Bronchial epithelial cell (primary cell): ENCODE measurements around the gene SEC16A. TPM values are rescaled to one million over a fixed set of nuclear protein-coding genes. Genes with fewer than 3 reads are reported as not detected.

Experiments
- DNase-seq: peaks from one replicate; pipeline ENCODE4 v3.0.0-alpha.2; 2010; ENCODE audit warnings: low read depth
- FAIRE-seq: peaks from 2 replicates; lab custom pipeline; 2011; peaks lifted over from hg19 to GRCh38; lab: Jason Lieb, UNC
- H3K27me3 ChIP-seq: 2 replicates; pipeline ENCODE4 v1.5.1; 2011; ENCODE audit warnings: low read length; ENCODE audit not compliant: control insufficient read depth, insufficient read depth
- H3K36me3 ChIP-seq: 2 replicates; pipeline ENCODE4 v1.5.1; 2011; ENCODE audit warnings: low read length; ENCODE audit not compliant: control insufficient read depth, insufficient read depth
- H3K4me3 ChIP-seq: 2 replicates; pipeline ENCODE4 v1.5.1; 2011; ENCODE audit warnings: mild to moderate bottlenecking, low read depth, low read length, control low read depth
- total RNA-seq: library from RNA; depleted of rRNA; stranded (reverse); fragments of >200 nt; gene quantifications from 2 replicates; pipeline ENCODE4 v1.2.1, GENCODE V29; 2014
- TF ChIP-seq, protein P1 (sequence below): IDR thresholded peaks from 2 replicates; pipeline ENCODE4 v1.5.1; 2011; ENCODE audit warnings: mild to moderate bottlenecking, moderate library complexity, low read length, control low read depth, inconsistent platforms; ENCODE audit not compliant: insufficient read depth, severe bottlenecking

Gene SEC16A
- total RNA-seq, 1 donor from 2014 or later: 13.7 TPM

DNA sequence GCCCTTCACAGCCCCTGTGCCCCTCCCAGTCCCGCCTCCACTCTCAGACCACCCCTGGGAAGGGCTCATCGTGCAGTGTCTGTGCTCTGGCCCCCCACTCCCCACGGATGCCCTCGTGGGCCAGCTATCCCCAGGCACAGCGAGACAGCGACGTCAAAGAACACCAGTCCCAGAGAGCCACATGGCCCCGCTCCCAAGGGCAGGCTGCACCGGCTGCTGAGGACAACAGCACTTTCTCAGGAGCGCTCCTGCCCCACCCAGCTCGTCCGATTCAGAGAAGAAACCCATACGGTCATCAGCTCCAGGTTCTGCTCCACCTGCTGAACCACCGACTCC is 78.1 kb downstream of the SEC16A start:
- H3K36me3 ChIP-seq: peaks cover 32% of the 10 kb centered on the region
- DNase-seq (no peak), FAIRE-seq (no peak)
- no peaks in the 10 kb centered on the region for H3K27me3 ChIP-seq
- TF ChIP-seq, protein P1, sequence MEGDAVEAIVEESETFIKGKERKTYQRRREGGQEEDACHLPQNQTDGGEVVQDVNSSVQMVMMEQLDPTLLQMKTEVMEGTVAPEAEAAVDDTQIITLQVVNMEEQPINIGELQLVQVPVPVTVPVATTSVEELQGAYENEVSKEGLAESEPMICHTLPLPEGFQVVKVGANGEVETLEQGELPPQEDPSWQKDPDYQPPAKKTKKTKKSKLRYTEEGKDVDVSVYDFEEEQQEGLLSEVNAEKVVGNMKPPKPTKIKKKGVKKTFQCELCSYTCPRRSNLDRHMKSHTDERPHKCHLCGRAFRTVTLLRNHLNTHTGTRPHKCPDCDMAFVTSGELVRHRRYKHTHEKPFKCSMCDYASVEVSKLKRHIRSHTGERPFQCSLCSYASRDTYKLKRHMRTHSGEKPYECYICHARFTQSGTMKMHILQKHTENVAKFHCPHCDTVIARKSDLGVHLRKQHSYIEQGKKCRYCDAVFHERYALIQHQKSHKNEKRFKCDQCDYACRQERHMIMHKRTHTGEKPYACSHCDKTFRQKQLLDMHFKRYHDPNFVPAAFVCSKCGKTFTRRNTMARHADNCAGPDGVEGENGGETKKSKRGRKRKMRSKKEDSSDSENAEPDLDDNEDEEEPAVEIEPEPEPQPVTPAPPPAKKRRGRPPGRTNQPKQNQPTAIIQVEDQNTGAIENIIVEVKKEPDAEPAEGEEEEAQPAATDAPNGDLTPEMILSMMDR: no peak
- no peak overlapping the region for H3K4me3 ChIP-seq

- TF ChIP-seq, protein P1: no peak
- Histone ChIP-seq H3K36me3 (peaks cover 32% of the 10 kb centered on the region), H3K27me3 (no peaks in the 10 kb centered on the region), H3K4me3 (no peak overlapping the region)
- FAIRE-seq: no peak
- DNase-seq: no peak
These were observed 78.7 kb downstream of the SEC16A start for GRCh38 chr9:136403915-136404800.

- Histone ChIP-seq H3K36me3 (peaks cover 34% of the 10 kb centered on the region), H3K4me3 (no peak overlapping the region), H3K27me3 (no peaks in the 10 kb centered on the region)
- TF ChIP-seq, protein P1: no peak
- FAIRE-seq (no peak), DNase-seq (no peak)
These were observed 79.3 kb downstream of the SEC16A start for GRCh38 chr9:136403538-136403914.

- H3K4me3 ChIP-seq: no peak overlapping the region
- H3K36me3 ChIP-seq: peaks cover 32% of the 10 kb centered on the region
- DNase-seq (no peak), FAIRE-seq (no peak)
- TF ChIP-seq, protein P1: no peak
- H3K27me3 ChIP-seq: no peaks in the 10 kb centered on the region
These were observed 80.8 kb downstream of the SEC16A start for GRCh38 chr9:136402067-136402466.

DNA sequence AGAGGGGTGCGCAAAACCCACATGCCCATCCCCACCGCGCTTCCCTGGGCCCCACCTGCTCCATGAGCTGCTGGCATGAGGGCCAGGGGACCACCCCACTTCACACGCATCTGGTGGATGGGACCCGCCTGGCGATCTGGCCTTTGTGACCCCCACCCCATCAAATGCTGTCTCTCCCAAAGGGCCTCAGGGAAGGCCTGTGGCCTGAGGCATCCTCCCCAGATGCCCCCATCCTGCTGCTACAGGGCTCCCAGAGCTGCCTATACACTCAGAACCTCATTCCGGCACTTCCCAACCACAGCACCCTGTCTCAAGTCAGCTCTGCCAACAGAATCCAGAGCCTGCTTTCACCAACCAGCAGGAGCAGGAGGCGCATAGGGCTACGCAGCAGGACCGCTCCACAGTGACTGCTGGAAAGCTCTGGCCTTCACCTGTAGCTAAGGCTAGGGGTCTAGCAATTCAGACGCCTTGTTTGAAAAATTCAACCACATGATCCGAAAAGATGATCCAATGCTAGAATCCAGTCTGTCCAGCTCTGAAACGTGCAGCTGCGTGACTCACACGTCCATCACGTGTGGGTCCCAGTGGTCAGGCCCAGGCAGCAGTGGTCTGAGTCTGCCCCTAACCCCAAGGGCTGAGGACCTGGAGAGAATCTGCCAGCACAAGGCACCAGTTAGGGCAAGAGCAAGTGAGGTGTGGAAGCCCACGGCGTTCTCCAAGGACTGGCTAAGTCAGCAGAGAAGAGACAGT is 81.5 kb downstream of the SEC16A start:
- peaks cover 33% of the 10 kb centered on the region for H3K36me3 ChIP-seq
- FAIRE-seq (no peak), DNase-seq (no peak)
- H3K27me3 ChIP-seq: no peaks in the 10 kb centered on the region
- H3K4me3 ChIP-seq: no peak overlapping the region
- TF ChIP-seq, protein P1: no peak
